ENCODE results near the gene TOM1. TPM values are rescaled to one million over a fixed set of nuclear protein-coding genes. Genes with fewer than 3 reads are reported as not detected.

Gene TOM1
- total RNA-seq, 4 donors from 2014 or later: 56.3 to 183 (median 104) TPM

DNA sequence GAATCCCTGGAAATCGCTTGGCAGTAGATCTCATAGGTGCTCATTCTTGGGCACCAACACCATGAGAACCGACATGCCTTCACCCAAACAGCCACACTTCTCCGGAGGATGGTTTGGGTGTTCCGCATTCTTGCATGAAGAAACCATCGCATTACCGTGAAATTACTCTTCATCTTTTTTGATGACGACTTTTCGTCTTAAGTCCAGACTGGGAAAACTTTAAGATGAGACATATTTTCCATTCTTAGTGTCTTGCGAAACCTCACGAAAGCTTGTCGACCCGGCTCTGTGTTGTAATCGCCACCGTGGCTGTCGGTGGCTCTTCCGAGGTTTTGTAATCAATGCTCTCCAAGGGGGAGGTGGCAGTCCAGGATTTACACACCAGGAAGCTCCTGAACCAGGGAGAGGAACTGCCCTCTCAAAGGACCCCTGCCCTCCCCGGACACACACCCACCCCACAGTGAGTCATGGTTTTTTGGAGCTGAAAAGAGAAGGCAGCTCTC, 1.7 kb downstream of the TOM1 start:
- H3K27me3 ChIP-seq: no peaks in the 10 kb centered on the region
- DNase-seq: peak; percentile 39
- H3K9me3 ChIP-seq: no peaks in the 10 kb centered on the region
- intact Hi-C loops (cut with DNase I; ENCODE audit: low total_unique reads) (no loop called here), in situ Hi-C loops (cut with MboI; ENCODE audit: low pct_ligation_motif_present in 1 of 4, low pct_unique_long_range_greater_than_20kb in 1 of 4, low sequenced_read_pairs in 3 of 4) (no loop called here)
- peaks cover 6 to 29% (median 14%) of the 10 kb centered on the region in 4 donors for H3K4me1 ChIP-seq
- H3K4me3 ChIP-seq: peak overlapping the region in 1 of 4 donors; percentile 83
- H3K36me3 ChIP-seq: no peaks in the 10 kb centered on the region
- H3K27ac ChIP-seq: peak overlapping the region; percentile 95 to 97 (median 97)
- 76 to 79% methylated on average over 9 to 17 of the region's 17 CpGs for WGBS, 2 donors (ENCODE audit: low coverage in 1 of 2)
- TF ChIP-seq, protein P1, sequence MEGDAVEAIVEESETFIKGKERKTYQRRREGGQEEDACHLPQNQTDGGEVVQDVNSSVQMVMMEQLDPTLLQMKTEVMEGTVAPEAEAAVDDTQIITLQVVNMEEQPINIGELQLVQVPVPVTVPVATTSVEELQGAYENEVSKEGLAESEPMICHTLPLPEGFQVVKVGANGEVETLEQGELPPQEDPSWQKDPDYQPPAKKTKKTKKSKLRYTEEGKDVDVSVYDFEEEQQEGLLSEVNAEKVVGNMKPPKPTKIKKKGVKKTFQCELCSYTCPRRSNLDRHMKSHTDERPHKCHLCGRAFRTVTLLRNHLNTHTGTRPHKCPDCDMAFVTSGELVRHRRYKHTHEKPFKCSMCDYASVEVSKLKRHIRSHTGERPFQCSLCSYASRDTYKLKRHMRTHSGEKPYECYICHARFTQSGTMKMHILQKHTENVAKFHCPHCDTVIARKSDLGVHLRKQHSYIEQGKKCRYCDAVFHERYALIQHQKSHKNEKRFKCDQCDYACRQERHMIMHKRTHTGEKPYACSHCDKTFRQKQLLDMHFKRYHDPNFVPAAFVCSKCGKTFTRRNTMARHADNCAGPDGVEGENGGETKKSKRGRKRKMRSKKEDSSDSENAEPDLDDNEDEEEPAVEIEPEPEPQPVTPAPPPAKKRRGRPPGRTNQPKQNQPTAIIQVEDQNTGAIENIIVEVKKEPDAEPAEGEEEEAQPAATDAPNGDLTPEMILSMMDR (IDR thresholded peaks at IDR 0.05): no peak
- no peak for TF ChIP-seq POLR2A (IDR thresholded peaks at IDR 0.05)
- peak; percentile 13 to 45 (median 36) for TF ChIP-seq POLR2AphosphoS5 (IDR thresholded peaks at IDR 0.05)
- TF ChIP-seq EP300 (IDR thresholded peaks at IDR 0.05; ENCODE audit: low read depth): no peak

DNA sequence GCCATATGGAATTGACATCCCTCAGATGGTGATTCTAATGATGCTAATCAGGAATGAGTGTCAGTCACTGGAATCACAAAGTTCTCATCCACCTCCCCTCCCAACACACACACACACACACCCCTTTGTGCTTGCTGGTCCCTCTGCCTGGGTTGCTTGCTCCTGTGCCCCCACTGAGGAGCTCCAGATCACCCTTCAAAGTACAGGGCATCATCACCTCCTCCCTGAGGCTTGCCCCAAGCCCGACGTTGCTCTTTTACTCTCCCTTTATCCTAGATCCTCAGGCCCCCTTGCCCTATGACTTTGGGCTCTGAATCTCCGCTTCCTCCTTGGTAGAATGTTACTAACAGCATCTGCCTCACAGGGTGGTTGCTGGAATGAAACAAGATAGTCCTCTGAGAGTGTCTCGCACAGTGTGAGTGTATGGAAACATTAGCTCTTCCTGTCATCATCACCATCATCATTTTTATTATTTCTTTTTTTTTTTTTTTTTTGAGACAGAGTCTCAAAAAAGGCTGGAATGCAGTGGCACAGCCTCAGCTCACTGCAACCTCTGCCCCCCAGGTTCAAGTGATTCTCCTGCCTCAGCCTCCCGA, 3.4 kb downstream of the TOM1 start:
- TF ChIP-seq POLR2AphosphoS5 (IDR thresholded peaks at IDR 0.05): no peak
- TF ChIP-seq, protein P1 (IDR thresholded peaks at IDR 0.05): no peak
- no peak for TF ChIP-seq EP300 (IDR thresholded peaks at IDR 0.05; ENCODE audit: low read depth)
- TF ChIP-seq POLR2A (IDR thresholded peaks at IDR 0.05): no peak
- Histone ChIP-seq H3K27me3 (no peaks in the 10 kb centered on the region), H3K4me3 (no peak overlapping the region), H3K9me3 (no peaks in the 10 kb centered on the region), H3K36me3 (no peaks in the 10 kb centered on the region), H3K27ac (no peak overlapping the region), H3K4me1 (peaks cover 6 to 41% (median 16%) of the 10 kb centered on the region in 4 donors)
- in situ Hi-C loops (cut with MboI; ENCODE audit: low pct_ligation_motif_present in 1 of 4, low pct_unique_long_range_greater_than_20kb in 1 of 4, low sequenced_read_pairs in 3 of 4): no loop called here
- intact Hi-C loops (cut with DNase I; ENCODE audit: low total_unique reads): no loop called here
- WGBS, 2 donors (ENCODE audit: low coverage in 1 of 2): 85 to 97% methylated on average over 5 of the region's 5 CpGs
- DNase-seq: no peak

DNA sequence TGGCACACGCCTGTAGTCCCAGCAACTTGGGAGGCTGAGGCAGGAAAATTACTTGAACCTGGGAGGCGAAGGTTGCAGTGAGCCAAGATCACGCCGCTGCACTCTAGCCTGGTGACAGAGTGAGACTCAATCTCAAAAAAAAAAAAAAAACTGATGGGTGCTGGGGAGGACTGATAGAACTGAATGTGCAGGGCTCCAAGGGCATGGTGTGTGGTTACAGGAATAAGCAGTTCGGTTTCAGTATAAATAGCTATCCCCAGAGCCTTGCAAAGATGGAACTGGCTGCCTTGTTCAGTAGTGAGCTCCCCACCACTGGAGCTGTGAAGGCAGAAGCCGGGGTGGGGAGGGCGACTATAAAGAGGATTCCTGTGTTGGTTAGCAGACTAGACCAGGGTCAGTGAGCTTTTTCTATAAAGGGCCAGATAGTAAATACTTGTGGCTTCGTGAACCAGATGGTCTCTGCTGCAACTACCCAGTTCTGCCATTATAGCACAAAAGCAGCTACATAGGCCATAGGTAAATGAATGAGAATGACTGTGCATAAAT, 5.9 kb downstream of the TOM1 start:
- WGBS, 2 donors (ENCODE audit: low coverage in 1 of 2): 79 to 88% methylated on average over 6 to 8 of the region's 8 CpGs
- no peaks in the 10 kb centered on the region for H3K27me3 ChIP-seq
- in situ Hi-C loops (cut with MboI; ENCODE audit: low pct_ligation_motif_present in 1 of 4, low pct_unique_long_range_greater_than_20kb in 1 of 4, low sequenced_read_pairs in 3 of 4) (no loop called here), intact Hi-C loops (cut with DNase I; ENCODE audit: low total_unique reads) (no loop called here)
- peaks cover 13 to 45% (median 19%) of the 10 kb centered on the region in 4 donors for H3K4me1 ChIP-seq
- no peak overlapping the region for H3K4me3 ChIP-seq
- H3K9me3 ChIP-seq: no peaks in the 10 kb centered on the region
- no peak overlapping the region for H3K27ac ChIP-seq
- DNase-seq: no peak
- no peak for TF ChIP-seq POLR2A (IDR thresholded peaks at IDR 0.05)
- TF ChIP-seq, protein P1 (IDR thresholded peaks at IDR 0.05): no peak
- no peak for TF ChIP-seq POLR2AphosphoS5 (IDR thresholded peaks at IDR 0.05)
- no peak for TF ChIP-seq EP300 (IDR thresholded peaks at IDR 0.05; ENCODE audit: low read depth)
- no peaks in the 10 kb centered on the region for H3K36me3 ChIP-seq

DNA sequence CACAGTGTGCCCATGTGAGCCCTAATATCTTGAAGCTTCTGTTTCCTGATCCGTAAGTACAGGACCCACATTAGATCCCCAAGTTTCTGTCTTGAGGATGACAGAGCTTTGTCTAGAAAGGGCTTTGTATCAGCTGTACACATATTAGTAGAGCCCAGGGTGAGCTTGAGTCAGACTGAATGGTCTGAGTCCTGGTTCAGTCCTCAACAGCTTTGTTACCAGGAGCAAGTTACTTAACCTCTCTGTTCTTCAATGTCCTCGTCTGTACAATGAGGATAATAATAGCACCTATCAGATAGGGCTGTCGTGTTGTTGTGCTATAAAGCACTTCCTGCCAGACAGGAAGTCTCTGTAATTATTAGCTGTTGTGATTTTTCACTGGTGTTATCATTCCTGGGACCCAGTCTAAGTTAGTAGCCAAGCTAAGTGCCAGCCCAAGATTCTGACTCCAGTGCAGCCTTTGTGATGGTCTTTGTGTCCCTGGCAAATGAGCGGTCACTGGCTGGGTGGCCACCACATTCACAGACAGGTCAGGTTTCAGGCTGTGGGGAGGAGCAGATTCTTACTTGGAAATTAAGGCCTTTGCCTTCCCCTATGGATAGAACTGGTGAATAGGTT, 6.8 kb downstream of the TOM1 start:
- H3K27me3 ChIP-seq: no peaks in the 10 kb centered on the region
- DNase-seq: no peak
- no peak overlapping the region for H3K27ac ChIP-seq
- 56% methylated on average over 4 of the region's 4 CpGs; no CpG with 5 or more reads in 1 of the 2 donors for WGBS, 2 donors (ENCODE audit: low coverage in 1 of 2)
- peaks cover 9 to 45% (median 23%) of the 10 kb centered on the region in 4 donors for H3K4me1 ChIP-seq
- in situ Hi-C loops (cut with MboI; ENCODE audit: low pct_ligation_motif_present in 1 of 4, low pct_unique_long_range_greater_than_20kb in 1 of 4, low sequenced_read_pairs in 3 of 4) (no loop called here), intact Hi-C loops (cut with DNase I; ENCODE audit: low total_unique reads) (no loop called here)
- no peaks in the 10 kb centered on the region for H3K36me3 ChIP-seq
- no peaks in the 10 kb centered on the region for H3K9me3 ChIP-seq
- H3K4me3 ChIP-seq: no peak overlapping the region
- TF ChIP-seq, protein P1 (IDR thresholded peaks at IDR 0.05): no peak
- TF ChIP-seq POLR2AphosphoS5 (IDR thresholded peaks at IDR 0.05) (no peak), POLR2A (IDR thresholded peaks at IDR 0.05) (no peak), EP300 (IDR thresholded peaks at IDR 0.05; ENCODE audit: low read depth) (no peak)

All from transverse colon (tissue), 4 donors.